ENCODE results near the gene FADS3. TPM values are rescaled to one million over a fixed set of nuclear protein-coding genes. Genes with fewer than 3 reads are reported as not detected.

The FADS3 gene
- total RNA-seq, 1 experiment from 2014 or later: 50.0 TPM

DNA sequence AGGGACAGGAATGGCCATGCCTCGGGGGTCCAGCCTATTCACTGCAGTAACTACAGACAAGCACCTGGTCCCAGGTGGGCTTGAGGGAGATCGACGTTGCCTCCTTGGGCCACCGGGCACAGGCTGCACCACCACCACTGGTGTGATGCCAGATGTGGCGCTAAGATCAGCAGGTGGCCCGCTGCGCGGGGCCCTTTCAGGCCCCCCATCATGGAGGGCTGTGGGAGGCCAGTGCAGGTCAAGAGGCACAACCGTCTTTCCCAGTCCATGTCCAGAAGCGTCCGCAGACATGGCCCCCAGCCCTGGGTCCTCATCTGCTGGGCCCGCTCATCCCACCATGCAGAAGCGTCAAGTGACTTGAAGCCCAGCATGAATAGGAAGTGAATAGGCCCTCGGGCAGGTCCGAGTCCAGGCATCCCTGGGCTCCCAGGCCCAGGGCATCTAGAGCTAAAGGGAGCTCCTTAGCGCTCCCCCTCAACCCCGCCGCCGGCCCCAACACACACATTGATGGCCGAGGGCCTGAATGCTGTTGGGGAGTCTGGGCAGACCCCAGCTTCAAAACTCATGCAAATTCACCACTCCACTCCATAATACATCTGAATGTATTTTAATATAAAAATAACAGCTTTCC lies 18.3 kb downstream of the FADS3 start:
- DNase-seq (ENCODE audit: low spot score) (no peak), ATAC-seq (no peak)
- TF ChIP-seq CREM (CRISPR knock-in tag; IDR thresholded peaks at IDR 0.05) (no peak), RORB (CRISPR knock-in tag; IDR thresholded peaks at IDR 0.05) (no peak), ZNF219 (CRISPR knock-in tag; IDR thresholded peaks at IDR 0.05; ENCODE audit: borderline replicate concordance) (no peak), STAT6 (CRISPR knock-in tag; conservative IDR thresholded peaks at IDR 0.05; ENCODE audit: low read depth) (no peak), ELF4 (CRISPR knock-in tag; IDR thresholded peaks at IDR 0.05; ENCODE audit: low read depth) (no peak), SMAD3 (CRISPR knock-in tag; IDR thresholded peaks at IDR 0.05; ENCODE audit: borderline replicate concordance) (no peak), CBFB (CRISPR knock-in tag; IDR thresholded peaks at IDR 0.05; ENCODE audit: low read depth) (no peak), IRF1 (CRISPR knock-in tag; IDR thresholded peaks at IDR 0.05) (no peak), MYBL2 (CRISPR knock-in tag; IDR thresholded peaks at IDR 0.05) (no peak)
- TF ChIP-seq, protein P1, sequence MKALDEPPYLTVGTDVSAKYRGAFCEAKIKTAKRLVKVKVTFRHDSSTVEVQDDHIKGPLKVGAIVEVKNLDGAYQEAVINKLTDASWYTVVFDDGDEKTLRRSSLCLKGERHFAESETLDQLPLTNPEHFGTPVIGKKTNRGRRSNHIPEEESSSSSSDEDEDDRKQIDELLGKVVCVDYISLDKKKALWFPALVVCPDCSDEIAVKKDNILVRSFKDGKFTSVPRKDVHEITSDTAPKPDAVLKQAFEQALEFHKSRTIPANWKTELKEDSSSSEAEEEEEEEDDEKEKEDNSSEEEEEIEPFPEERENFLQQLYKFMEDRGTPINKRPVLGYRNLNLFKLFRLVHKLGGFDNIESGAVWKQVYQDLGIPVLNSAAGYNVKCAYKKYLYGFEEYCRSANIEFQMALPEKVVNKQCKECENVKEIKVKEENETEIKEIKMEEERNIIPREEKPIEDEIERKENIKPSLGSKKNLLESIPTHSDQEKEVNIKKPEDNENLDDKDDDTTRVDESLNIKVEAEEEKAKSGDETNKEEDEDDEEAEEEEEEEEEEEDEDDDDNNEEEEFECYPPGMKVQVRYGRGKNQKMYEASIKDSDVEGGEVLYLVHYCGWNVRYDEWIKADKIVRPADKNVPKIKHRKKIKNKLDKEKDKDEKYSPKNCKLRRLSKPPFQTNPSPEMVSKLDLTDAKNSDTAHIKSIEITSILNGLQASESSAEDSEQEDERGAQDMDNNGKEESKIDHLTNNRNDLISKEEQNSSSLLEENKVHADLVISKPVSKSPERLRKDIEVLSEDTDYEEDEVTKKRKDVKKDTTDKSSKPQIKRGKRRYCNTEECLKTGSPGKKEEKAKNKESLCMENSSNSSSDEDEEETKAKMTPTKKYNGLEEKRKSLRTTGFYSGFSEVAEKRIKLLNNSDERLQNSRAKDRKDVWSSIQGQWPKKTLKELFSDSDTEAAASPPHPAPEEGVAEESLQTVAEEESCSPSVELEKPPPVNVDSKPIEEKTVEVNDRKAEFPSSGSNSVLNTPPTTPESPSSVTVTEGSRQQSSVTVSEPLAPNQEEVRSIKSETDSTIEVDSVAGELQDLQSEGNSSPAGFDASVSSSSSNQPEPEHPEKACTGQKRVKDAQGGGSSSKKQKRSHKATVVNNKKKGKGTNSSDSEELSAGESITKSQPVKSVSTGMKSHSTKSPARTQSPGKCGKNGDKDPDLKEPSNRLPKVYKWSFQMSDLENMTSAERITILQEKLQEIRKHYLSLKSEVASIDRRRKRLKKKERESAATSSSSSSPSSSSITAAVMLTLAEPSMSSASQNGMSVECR (CRISPR knock-in tag; IDR thresholded peaks at IDR 0.05; ENCODE audit: borderline replicate concordance): no peak
- Mint-ChIP-seq H3K27me3 (ENCODE audit: low read depth) (peaks cover 9% of the 10 kb centered on the region), H3K4me3 (no peak overlapping the region), H3K36me3 (no peaks in the 10 kb centered on the region), H3K9me3 (no peaks in the 10 kb centered on the region), H3K4me1 (peaks cover 18% of the 10 kb centered on the region), H3K27ac (no peak overlapping the region)
- ChIA-PET POLR2A (interaction anchor here (0.8 to 1.1 kb wide), 2 partner anchors 18 to 74 kb away, joined by 4 read pairs; partner anchors contain the start of gene FADS3), CTCF (interaction anchor here (0.9 to 8.1 kb wide), 5 partner anchors 26 to 235 kb away, joined by 4 to 118 read pairs (median 64); no protein-coding TSS in a partner anchor)

DNA sequence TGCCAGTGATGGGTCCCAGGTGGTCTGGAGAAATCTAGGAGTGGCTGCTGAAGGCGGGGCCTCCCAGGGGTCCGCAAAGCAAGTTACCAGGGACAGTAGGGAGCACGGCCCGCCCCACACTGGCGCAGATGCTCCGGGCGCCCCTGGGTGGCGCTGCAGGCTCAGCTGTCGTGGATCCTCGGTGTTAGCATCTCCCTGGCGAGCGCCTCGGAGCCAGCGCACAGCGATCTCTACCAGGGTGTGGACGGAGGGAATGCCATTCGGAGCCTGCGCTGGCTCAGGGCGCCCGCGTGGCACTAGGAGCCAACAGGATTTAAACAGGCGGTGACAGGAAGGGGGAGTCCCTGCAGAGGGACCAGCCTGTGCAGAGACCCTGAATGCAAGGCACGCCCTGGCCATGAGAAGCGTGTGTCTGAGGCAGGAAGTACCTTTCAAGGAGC lies 20.2 kb downstream of the FADS3 start:
- Mint-ChIP-seq H3K27me3 (ENCODE audit: low read depth) (peaks cover 9% of the 10 kb centered on the region), H3K27ac (no peak overlapping the region), H3K9me3 (no peaks in the 10 kb centered on the region), H3K4me3 (peak overlapping the region; percentile 50), H3K36me3 (no peaks in the 10 kb centered on the region), H3K4me1 (peaks cover 18% of the 10 kb centered on the region)
- ATAC-seq (peak; percentile 87), DNase-seq (ENCODE audit: low spot score) (peak; percentile 92)
- ChIA-PET POLR2A (no interaction called here), CTCF (interaction anchor here (0.9 to 8.1 kb wide), 18 partner anchors 9 to 442 kb away, joined by 3 to 118 read pairs (median 8); partner anchors contain the start of gene BEST1)
- TF ChIP-seq ZNF121 (CRISPR knock-in tag; IDR thresholded peaks at IDR 0.05) (no peak), GABPB1 (CRISPR knock-in tag; IDR thresholded peaks at IDR 0.05) (no peak), NFE2L1 (CRISPR knock-in tag; IDR thresholded peaks at IDR 0.05) (no peak), HMGXB4 (CRISPR knock-in tag; IDR thresholded peaks at IDR 0.05) (peak; percentile 69; the same call in 1 of the 2 replicates), IRF1 (CRISPR knock-in tag; IDR thresholded peaks at IDR 0.05) (no peak), JAZF1 (CRISPR knock-in tag; IDR thresholded peaks at IDR 0.05) (no peak), NFATC4 (CRISPR knock-in tag; IDR thresholded peaks at IDR 0.05) (no peak), MYBL2 (CRISPR knock-in tag; IDR thresholded peaks at IDR 0.05) (no peak), CTCF (IDR thresholded peaks at IDR 0.05) (peak; percentile 87)
- TF ChIP-seq, protein P2, sequence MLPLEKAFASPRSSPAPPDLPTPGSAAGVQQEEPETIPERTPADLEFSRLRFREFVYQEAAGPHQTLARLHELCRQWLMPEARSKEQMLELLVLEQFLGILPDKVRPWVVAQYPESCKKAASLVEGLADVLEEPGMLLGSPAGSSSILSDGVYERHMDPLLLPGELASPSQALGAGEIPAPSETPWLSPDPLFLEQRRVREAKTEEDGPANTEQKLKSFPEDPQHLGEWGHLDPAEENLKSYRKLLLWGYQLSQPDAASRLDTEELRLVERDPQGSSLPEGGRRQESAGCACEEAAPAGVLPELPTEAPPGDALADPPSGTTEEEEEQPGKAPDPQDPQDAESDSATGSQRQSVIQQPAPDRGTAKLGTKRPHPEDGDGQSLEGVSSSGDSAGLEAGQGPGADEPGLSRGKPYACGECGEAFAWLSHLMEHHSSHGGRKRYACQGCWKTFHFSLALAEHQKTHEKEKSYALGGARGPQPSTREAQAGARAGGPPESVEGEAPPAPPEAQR (CRISPR knock-in tag; IDR thresholded peaks at IDR 0.05): no peak
- TF ChIP-seq, protein P3, sequence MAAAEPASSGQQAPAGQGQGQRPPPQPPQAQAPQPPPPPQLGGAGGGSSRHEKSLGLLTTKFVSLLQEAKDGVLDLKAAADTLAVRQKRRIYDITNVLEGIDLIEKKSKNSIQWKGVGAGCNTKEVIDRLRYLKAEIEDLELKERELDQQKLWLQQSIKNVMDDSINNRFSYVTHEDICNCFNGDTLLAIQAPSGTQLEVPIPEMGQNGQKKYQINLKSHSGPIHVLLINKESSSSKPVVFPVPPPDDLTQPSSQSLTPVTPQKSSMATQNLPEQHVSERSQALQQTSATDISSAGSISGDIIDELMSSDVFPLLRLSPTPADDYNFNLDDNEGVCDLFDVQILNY (CRISPR knock-in tag; IDR thresholded peaks at IDR 0.05): no peak
